SK-N-SH (cell line): ENCODE results near the gene FRMD6.

Experiments
- EZH2phosphoT487 ChIP-seq: fragments of 200-600 bp; sonication (generic); IDR thresholded peaks from 2 replicates; pipeline ENCODE4 v1.6.1; 2017; ENCODE audit warnings: low read depth, mixed run types, mild to moderate bottlenecking, antibody characterized with exemption, moderate library complexity, borderline replicate concordance
- TF ChIP-seq, protein P1 (sequence below): fragments of 200-600 bp; sonication (generic); IDR thresholded peaks from 2 replicates; pipeline ENCODE4 v1.6.1; 2017; ENCODE audit warnings: antibody characterized with exemption, mild to moderate bottlenecking, moderate library complexity

DNA sequence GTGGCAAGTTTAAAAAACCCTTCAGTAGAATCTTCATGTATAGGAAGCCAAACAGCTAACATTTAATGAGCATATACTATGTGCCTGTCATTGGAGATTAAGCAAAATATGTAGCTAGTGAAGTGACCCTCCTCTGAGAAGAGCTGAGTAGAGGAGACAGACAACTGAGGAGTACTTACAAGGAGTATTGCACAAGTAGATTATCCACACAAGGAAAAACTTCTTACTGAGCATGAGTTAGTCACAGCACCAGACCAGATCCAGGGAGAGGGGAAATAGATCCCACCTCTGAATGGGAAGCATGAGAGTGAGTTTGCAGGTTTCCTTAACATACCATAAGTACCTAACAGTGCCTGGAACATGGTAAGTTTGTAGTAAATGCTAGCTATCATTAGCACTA lies 33.0 kb downstream of the FRMD6 start:
- TF ChIP-seq EZH2phosphoT487 = no peak
- TF ChIP-seq, protein P1, sequence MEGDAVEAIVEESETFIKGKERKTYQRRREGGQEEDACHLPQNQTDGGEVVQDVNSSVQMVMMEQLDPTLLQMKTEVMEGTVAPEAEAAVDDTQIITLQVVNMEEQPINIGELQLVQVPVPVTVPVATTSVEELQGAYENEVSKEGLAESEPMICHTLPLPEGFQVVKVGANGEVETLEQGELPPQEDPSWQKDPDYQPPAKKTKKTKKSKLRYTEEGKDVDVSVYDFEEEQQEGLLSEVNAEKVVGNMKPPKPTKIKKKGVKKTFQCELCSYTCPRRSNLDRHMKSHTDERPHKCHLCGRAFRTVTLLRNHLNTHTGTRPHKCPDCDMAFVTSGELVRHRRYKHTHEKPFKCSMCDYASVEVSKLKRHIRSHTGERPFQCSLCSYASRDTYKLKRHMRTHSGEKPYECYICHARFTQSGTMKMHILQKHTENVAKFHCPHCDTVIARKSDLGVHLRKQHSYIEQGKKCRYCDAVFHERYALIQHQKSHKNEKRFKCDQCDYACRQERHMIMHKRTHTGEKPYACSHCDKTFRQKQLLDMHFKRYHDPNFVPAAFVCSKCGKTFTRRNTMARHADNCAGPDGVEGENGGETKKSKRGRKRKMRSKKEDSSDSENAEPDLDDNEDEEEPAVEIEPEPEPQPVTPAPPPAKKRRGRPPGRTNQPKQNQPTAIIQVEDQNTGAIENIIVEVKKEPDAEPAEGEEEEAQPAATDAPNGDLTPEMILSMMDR = no peak
